Renal cortical epithelial cell (primary cell): ENCODE results near the gene GPHN. TPM values are rescaled to one million over a fixed set of nuclear protein-coding genes. Genes with fewer than 3 reads are reported as not detected.

Source experiments
- DNase-seq: peaks from one replicate; pipeline ENCODE4 v3.0.0-alpha.2; 2011; ENCODE audit warnings: low read depth
- total RNA-seq: library from RNA; depleted of rRNA; stranded (reverse); fragments of >200 nt; gene quantifications from 2 replicates; pipeline ENCODE4 v1.2.3, GENCODE V29; 2014

The GPHN gene
- total RNA-seq, 1 donor from 2014 or later: 38.7 TPM

GRCh38 chr14:66600416-66600815 is 92.5 kb downstream of the GPHN start:
- peak; percentile 28 for DNase-seq

- no peak for DNase-seq
These were observed 94.1 kb downstream of the GPHN start for GRCh38 chr14:66601932-66602578.

DNA sequence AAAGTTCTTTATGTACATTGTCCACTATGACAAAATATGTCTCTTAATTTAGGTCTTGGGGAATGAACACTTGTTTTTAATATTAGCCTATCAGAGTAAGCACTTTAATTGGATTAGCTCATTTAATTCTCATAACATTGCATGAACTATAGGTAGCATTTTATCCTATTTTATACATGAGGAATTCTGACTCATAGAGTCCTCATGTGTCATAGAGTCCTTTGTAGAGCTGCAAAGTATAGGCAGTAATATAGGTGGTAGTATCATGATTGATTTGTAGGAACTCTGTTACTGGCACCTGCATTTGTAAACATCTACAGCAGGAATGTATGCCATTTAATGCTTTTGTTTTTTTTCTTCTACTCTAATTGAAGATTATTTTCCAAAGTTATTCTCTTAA is 96.0 kb downstream of the GPHN start:
- DNase-seq: no peak

DNA sequence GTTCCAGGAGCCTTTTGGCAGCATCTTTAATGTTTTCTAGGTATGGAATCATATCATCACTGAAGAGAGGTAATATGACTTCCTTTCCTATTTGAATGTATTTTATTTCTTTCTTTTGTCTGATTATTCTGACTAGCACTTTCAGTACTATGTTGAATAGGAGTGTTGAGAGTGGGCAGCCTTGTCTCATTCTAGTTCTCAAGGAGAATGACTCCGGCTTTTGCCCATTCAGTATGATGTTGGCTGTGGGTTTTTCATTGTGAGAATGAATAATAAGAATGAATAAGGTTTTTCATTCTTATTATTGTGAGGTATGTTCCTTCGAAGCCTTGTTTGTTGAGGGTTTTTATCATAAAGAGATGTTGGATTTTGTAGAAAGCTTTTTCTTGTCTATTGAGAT is 98.9 kb downstream of the GPHN start:
- no peak for DNase-seq

GRCh38 chr14:66610154-66610563 is 102.2 kb downstream of the GPHN start:
- DNase-seq: no peak

- DNase-seq: no peak
These were observed 105.4 kb downstream of the GPHN start for GRCh38 chr14:66613344-66613743.

DNA sequence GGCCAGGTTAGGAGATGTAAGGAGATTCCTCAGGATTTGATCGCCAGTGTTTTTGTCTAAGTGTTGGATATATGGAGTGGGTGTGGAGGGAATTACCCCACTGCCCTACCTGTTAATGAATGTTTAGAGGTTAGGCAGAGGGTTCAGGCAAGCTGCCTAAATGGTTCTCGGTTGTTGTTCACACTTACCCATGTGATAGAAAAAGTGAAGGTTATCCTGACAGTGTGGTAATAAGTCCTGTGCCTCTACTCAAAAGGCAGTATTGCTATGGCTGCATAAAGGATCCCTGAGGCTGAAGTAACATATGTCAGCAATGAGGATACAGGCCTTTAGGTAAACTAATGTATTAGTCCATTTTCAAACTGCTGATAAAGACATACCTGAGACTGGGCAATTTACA is 112.0 kb downstream of the GPHN start:
- peak; percentile 15 for DNase-seq

- no peak for DNase-seq
These were observed 115.9 kb downstream of the GPHN start for GRCh38 chr14:66623838-66624237.

- peak; percentile 57 for DNase-seq
These were observed 116.5 kb downstream of the GPHN start for GRCh38 chr14:66624336-66624937.

- DNase-seq: no peak
These were observed 120.7 kb downstream of the GPHN start for GRCh38 chr14:66628636-66629035.

GRCh38 chr14:66629499-66629898 is 121.6 kb downstream of the GPHN start:
- DNase-seq: no peak

DNA sequence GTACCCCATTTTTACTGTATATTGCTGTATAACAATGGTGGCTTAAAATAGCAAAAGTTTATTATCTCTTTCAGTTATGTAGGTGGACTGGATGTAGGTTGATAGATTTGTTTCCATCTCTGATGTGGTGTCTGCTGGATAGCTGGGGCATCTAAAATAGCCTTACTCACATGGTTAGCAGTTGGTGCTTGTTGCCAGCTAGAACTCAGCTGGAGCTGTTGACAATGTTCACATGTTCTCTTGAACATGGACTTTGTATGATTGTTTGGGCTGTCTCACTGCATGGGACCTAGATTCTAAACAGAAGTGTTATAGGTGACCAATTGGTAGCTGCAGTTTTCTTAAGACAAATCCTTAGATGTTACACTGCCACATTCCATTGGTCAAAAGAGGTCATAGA is 126.9 kb downstream of the GPHN start:
- DNase-seq: peak; percentile 25

DNA sequence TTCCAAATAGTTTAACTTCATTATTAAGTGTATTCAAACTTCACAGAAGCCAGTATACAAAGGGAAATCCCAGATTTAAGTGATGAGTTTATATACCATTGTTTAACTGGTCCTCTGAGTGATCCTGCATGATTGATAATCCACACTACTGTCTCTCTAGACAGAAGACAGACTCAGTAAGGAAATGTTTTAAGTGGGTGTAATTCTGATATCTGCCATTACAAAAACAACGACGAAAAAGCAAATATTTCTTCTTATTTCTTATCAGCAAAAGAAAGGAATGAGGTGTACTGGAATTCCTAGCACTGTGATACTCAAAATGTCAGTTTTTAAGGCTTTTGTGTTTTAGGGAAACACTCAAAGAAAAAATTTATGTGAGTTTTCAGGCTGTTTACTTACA is 127.5 kb downstream of the GPHN start:
- no peak for DNase-seq

- no peak for DNase-seq
These were observed 128.3 kb downstream of the GPHN start for GRCh38 chr14:66636240-66636639.

DNA sequence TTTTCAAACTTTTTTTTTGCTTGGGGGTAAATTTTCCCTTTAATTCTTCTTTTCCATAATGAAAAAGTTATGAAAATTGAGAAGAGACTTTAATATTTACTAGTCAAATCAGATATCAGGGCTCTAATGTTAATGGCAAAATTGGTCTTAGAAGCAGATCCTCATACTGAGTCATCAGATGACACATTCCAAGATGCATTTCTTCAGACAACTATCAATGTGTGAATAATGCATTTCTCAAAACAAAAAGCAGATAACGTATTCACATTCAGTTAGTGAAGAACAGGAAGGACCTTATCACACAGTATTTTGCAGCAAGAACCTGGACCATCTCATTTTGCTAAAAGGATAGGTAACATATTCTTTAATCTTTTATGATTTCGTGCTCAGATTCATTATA is 130.7 kb downstream of the GPHN start:
- peak; percentile 48 for DNase-seq

- DNase-seq: no peak
These were observed 134.1 kb downstream of the GPHN start for GRCh38 chr14:66641861-66642635.

DNA sequence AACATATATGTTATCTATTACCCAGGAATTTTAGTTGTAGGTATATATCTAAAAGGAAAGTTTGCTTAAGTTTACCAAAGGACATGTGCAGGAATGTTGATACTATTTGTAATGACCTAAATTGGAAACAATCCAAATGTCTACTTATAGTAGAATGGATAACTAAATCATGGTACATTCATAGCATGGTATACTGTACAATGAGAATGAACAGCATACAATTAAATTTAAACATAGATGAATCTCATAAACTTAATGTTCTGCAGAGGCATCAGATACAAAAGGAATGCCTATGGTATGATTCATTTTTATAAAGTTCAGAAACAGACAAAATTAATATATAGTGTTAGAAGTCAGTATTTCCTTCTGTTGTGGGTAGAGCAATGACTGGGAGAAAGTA is 135.4 kb downstream of the GPHN start:
- DNase-seq: peak; percentile 21

GRCh38 chr14:66645716-66646115 is 137.8 kb downstream of the GPHN start:
- no peak for DNase-seq

GRCh38 chr14:66649498-66649897 is 141.6 kb downstream of the GPHN start:
- no peak for DNase-seq

DNA sequence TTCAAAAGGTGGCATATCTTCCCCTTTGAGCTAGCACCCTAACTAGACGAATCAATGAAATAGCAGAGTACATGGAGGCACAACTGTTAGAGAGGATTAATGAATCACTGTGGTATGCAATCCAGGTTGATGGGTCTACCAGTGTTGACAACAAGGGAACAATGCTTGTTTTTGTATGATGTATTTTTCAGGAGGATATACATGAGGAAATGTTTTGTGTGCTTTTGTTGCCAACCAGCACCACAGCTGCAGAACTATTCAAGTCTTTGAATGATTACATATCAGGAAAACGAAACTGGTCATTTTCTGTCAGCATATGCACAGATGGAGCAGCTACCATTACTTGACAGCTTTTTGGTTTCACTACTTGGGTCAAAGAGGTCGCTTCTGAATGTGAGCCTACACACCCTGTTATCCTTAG is 142.6 kb downstream of the GPHN start:
- DNase-seq: peak; percentile 21

DNA sequence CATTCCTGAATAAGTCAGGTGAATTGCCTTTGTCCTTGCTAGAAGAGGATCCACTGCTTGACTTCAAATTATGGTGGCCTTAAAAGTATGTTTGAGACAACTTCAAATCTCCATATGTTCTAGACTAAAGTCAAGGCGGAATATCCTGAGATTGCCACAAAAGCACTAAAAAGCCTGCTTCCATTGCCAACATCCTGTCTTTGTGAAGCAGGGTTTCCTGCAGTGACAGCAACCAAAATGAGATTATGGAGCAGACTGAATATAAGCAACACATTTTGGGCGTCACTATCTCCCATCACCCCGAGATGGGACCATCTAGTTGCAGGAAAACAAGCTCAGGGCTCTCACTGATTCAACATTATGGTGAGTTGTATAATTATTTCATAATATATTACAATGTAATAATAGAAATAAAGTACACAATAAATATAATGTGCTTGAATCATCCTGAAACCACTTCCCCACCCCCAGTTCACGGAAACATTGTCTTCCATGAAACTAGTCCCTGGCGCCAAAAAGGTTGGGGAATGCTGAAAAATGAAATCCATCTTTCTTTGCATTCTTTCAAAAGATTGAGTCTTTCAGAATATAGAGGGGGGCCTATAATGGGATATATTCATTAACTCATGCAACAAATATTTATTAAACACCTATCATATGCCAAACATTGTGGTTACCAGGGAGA is 143.7 kb downstream of the GPHN start:
- DNase-seq: no peak

DNA sequence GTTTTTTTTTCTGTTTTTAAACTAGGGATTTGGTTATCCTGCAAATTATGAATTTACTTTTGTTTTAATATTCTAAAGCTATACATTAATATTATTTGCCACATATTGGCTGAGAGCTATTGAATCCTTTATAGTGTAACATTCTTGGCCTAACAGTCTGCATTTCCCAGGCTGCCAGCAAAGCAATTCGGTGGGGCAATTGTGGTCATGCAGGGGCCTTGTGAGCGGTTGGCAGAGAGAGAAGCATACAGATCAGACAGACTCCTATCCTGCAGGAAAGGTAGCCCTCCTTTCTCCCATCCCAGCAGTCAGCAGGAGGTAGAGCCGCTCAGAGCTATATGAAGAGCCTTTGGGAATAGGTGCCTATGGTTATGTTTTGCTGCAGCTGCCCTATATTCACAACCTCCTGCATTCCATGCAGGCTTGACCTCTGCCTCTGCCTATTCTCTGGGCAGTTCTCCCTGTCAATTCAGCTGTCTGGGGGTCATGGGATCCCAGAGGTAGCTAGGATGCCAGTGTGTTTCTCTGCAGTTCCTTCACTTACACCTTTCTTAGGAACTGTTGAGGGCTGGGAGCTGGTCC is 144.7 kb downstream of the GPHN start:
- DNase-seq: no peak
